Activated gamma-delta T cell (primary cell): ENCODE measurements around the gene ZNF687.
"Not testable (repeated sequence)": the region's sequence is repeated elsewhere in the genome, so short reads cannot be mapped to it uniquely, and the experiment has no call there.

ENCODE experiments used
- DNase-seq: peaks from one replicate; lab custom pipeline; 2025; lab: John Stamatoyannopoulos, UW
- total RNA-seq, 2 donors: gene quantifications; one replicate each; lab custom pipeline; 2026; lab: John Stamatoyannopoulos, UW

The ZNF687 gene
- 66.4 to 78.0 reads per million in 2 donors for total RNA-seq

- DNase-seq: peak; percentile 94
Measured at GRCh38 chr1:151281969-151282882, at the start of gene ZNF687. ZNF687 (plus strand) TSS chr1:151282299; CDS start chr1:151286292, 3,993 bp downstream.

- no peak for DNase-seq
Measured at GRCh38 chr1:151235235-151235634, 46.9 kb upstream of the ZNF687 start.

- DNase-seq: no peak
Measured at GRCh38 chr1:151237678-151238466, 44.2 kb upstream of the ZNF687 start.

GRCh38 chr1:151238467-151238739 lies 43.7 kb upstream of the ZNF687 start:
- DNase-seq: no peak

GRCh38 chr1:151242442-151242841 lies 39.7 kb upstream of the ZNF687 start:
- no peak for DNase-seq

- DNase-seq: no peak
Measured at GRCh38 chr1:151243683-151244216, 38.3 kb upstream of the ZNF687 start.

GRCh38 chr1:151246786-151247185 lies 35.3 kb upstream of the ZNF687 start:
- no peak for DNase-seq

GRCh38 chr1:151251656-151252470 lies 30.2 kb upstream of the ZNF687 start:
- DNase-seq: no peak

GRCh38 chr1:151254217-151255213 lies 27.6 kb upstream of the ZNF687 start, which contains the start of gene PSMD4:
PSMD4 (plus strand) TSS chr1:151254734; CDS start chr1:151254783, 49 bp downstream.
- DNase-seq: peak; percentile 62

- DNase-seq: no peak
Measured at GRCh38 chr1:151255381-151255780, 26.7 kb upstream of the ZNF687 start.

- no peak for DNase-seq
Measured at GRCh38 chr1:151259351-151259750, 22.7 kb upstream of the ZNF687 start.

- no peak for DNase-seq
Measured at GRCh38 chr1:151265446-151266236, 16.5 kb upstream of the ZNF687 start.

- no peak for DNase-seq
Measured at GRCh38 chr1:151266315-151266714, 15.8 kb upstream of the ZNF687 start.

- no peak for DNase-seq
Measured at GRCh38 chr1:151266821-151267220, 15.3 kb upstream of the ZNF687 start.

GRCh38 chr1:151267760-151268159 lies 14.3 kb upstream of the ZNF687 start:
- DNase-seq: no peak

GRCh38 chr1:151273924-151274466 lies 8.1 kb upstream of the ZNF687 start:
- no peak for DNase-seq

GRCh38 chr1:151275341-151275740 lies 6.8 kb upstream of the ZNF687 start:
- not testable (repeated sequence) for DNase-seq

GRCh38 chr1:151277249-151277648 lies 4.8 kb upstream of the ZNF687 start:
- DNase-seq: no peak

- peak; percentile 68 for DNase-seq
Measured at GRCh38 chr1:151281225-151281968, 702 bp upstream of the ZNF687 start.
